K562 (cell line): ENCODE results near the gene ZDHHC18. TPM values are rescaled to one million over a fixed set of nuclear protein-coding genes. Genes with fewer than 3 reads are reported as not detected.

Experiments
- ARID4B ChIP-seq: sonication (generic); formaldehyde crosslinking; IDR thresholded peaks from 2 replicates; pipeline ENCODE4 v1.8.0; 2022; ENCODE audit warnings: mild to moderate bottlenecking, missing genetic modification reagents
- DACH1 ChIP-seq: fragments of 450-650 bp; IDR thresholded peaks from 2 replicates; pipeline ENCODE4 v1.6.1; 2018; ENCODE audit not compliant: partially characterized antibody
- GABPB1 ChIP-seq: sonication (generic); formaldehyde crosslinking; IDR thresholded peaks from 2 replicates; pipeline ENCODE4 v1.8.0; 2022; ENCODE audit warnings: mild to moderate bottlenecking, missing genetic modification reagents
- GATAD2A ChIP-seq: fragments of 450-650 bp; IDR thresholded peaks from 2 replicates; pipeline ENCODE4 v1.6.1; 2017
- HMBOX1 ChIP-seq: sonication (generic); IDR thresholded peaks from 2 replicates; pipeline ENCODE4 v1.6.1; 2016
- HNRNPH1 ChIP-seq: fragments of 200-400 bp; formaldehyde crosslinking; optimal IDR thresholded peaks from 2 replicates; pipeline ENCODE3; 2017; ENCODE audit warnings: low read depth, mild to moderate bottlenecking, low read length, moderate library complexity
- IRF9 ChIP-seq: fragments of 450-650 bp; IDR thresholded peaks from 2 replicates; pipeline ENCODE4 v1.6.1; 2016; ENCODE audit warnings: missing biosample characterization, missing genetic modification characterization
- MYBL2 ChIP-seq, 2 experiments: fragments of 450-650 bp in 1 of 2; sonication (generic) in 1 of 2; formaldehyde crosslinking in 1 of 2; IDR thresholded peaks; 2 replicates each; pipeline versions ENCODE4 v1.6.1 to v1.8.1; 2017 to 2022; ENCODE audit warnings: borderline replicate concordance in 1 of 2, inconsistent platforms in 1 of 2, low read depth in 1 of 2, mild to moderate bottlenecking in 1 of 2, missing genetic modification reagents in 1 of 2, moderate library complexity in 1 of 2
- MYC ChIP-seq, 2 experiments: fragments of 250-450 bp in 1 of 2; sonication (Bioruptor Pico) in 1 of 2; IDR thresholded peaks; 2 replicates each; pipeline versions ENCODE4 v1.5.1 to v1.6.1; 2012 to 2021; ENCODE audit warnings: low read depth in 2 of 2, borderline replicate concordance in 1 of 2, improper control_type of control experiment in 1 of 2, low read length in 1 of 2, mild to moderate bottlenecking in 1 of 2, moderate library complexity in 1 of 2
- NBN ChIP-seq: fragments of 450-650 bp; IDR thresholded peaks from 2 replicates; pipeline ENCODE4 v1.6.1; 2016; ENCODE audit warnings: low read depth, mild to moderate bottlenecking
- RBM14 ChIP-seq: fragments of 200-400 bp; formaldehyde crosslinking; IDR thresholded peaks from 2 replicates; pipeline ENCODE4 v1.6.1; 2018; ENCODE audit warnings: low read depth, mild to moderate bottlenecking, low read length, moderate library complexity, borderline replicate concordance; ENCODE audit not compliant: insufficient read depth
- SMARCA5 ChIP-seq: fragments of 450-650 bp; IDR thresholded peaks from 2 replicates; pipeline ENCODE4 v1.6.1; 2016
- VEZF1 ChIP-seq: fragments of 200-800 bp; sonication (Bioruptor generic); IDR thresholded peaks from 2 replicates; pipeline ENCODE4 v1.6.1; 2017; ENCODE audit warnings: missing genetic modification characterization, missing compliant biosample characterization
- ZFPM2 ChIP-seq: fragments of 250-450 bp; sonication (Bioruptor Pico); IDR thresholded peaks from 2 replicates; pipeline ENCODE4 v1.5.1; 2022; ENCODE audit warnings: mild to moderate bottlenecking
- ZKSCAN8 ChIP-seq: fragments of 200-800 bp; sonication (Bioruptor generic); IDR thresholded peaks from 2 replicates; pipeline ENCODE4 v1.6.1; 2016; ENCODE audit warnings: missing genetic modification characterization, missing compliant biosample characterization
- ZSCAN32 ChIP-seq: fragments of 450-650 bp; formaldehyde crosslinking; IDR thresholded peaks from 2 replicates; pipeline ENCODE4 v1.4.0; 2020; ENCODE audit warnings: mild to moderate bottlenecking, moderate library complexity
- polyA plus RNA-seq, 8 experiments: library from polyadenylated mRNA; depleted of rRNA in 4 of 8; stranded (reverse) in 5 of 8; unstranded in 3 of 8; fragments of >200 nt; fragmentation: Nextera tagmentation in 2 of 8; fragmentation: Illumina TruSeq in 1 of 8; extraction: Ambion mirVana in 2 of 8; extraction: Trizol in 1 of 8; gene quantifications; 2 replicates each; pipeline versions ENCODE4 v1.2.1 to v1.2.3, GENCODE V29; 2011 to 2014; ENCODE audit warnings: inconsistent platforms in 1 of 8, missing spikeins in 1 of 8
- total RNA-seq, 7 experiments: library from RNA; depleted of rRNA in 6 of 7; stranded (reverse); fragments of >200 nt in 6 of 7; fragmentation: Illumina TruSeq in 2 of 7; extraction: Trizol in 2 of 7; gene quantifications; 2 replicates each; pipeline versions ENCODE4 v1.2.1 to v1.2.3, GENCODE V29; 2011 to 2021; ENCODE audit warnings: low replicate concordance in 1 of 7

ZDHHC18 gene
- total and polyA plus RNA-seq, 9 of the 15 experiments (the other 6 are each of a cell fraction or from before 2014, with no cell fraction given) = 0.42 to 35.6 (median 15.8) TPM

GRCh38 chr1:26864610-26865480, 38.4 kb downstream of the ZDHHC18 start (continued):
- no peak for TF ChIP-seq MYBL2 (IDR thresholded peaks at IDR 0.05; ENCODE audit: low read depth)
- TF ChIP-seq MYBL2 (CRISPR knock-in tag; IDR thresholded peaks at IDR 0.05; ENCODE audit: borderline replicate concordance) = no peak
- no peak for TF ChIP-seq DACH1
- TF ChIP-seq ZKSCAN8 (CRISPR knock-in tag) = no peak
- TF ChIP-seq ARID4B (CRISPR knock-in tag) = peak; percentile 59; the same call in 1 of the 2 replicates
- TF ChIP-seq MYC (IDR thresholded peaks at IDR 0.05; ENCODE audit: low read depth, low read length) = peak; percentile 83
- TF ChIP-seq MYC (CRISPR knock-in tag; IDR thresholded peaks at IDR 0.05; ENCODE audit: borderline replicate concordance, low read depth) = peak; percentile 57; the same call in 1 of the 2 replicates
- TF ChIP-seq RBM14 = 0 out of 2 replicates have a peak, but pooled peaks have one; percentile 61
- TF ChIP-seq IRF9 (tag) = no peak
- TF ChIP-seq NBN = no peak; the same call in 1 of the 2 replicates
- no peak for TF ChIP-seq HMBOX1
- TF ChIP-seq ZFPM2 (CRISPR knock-in tag) = no peak
- TF ChIP-seq GATAD2A = no peak; the same call in 1 of the 2 replicates
- peak; percentile 67; the same call in 1 of the 2 replicates for TF ChIP-seq VEZF1 (CRISPR knock-in tag)
- TF ChIP-seq HNRNPH1 = no peak
- TF ChIP-seq GABPB1 (CRISPR knock-in tag) = peak; percentile 64; the same call in 1 of the 2 replicates
- no peak for TF ChIP-seq ZSCAN32 (CRISPR knock-in tag)
- no peak for TF ChIP-seq SMARCA5
